WTC11 (cell line): Measurements from ENCODE around the gene DDX20. TPM values are rescaled to one million over a fixed set of nuclear protein-coding genes. Genes with fewer than 3 reads are reported as not detected.

Source experiments
- ATAC-seq: fragments of 200-7000 bp; cut with Tn5 transposase; 2 replicates; pipeline ENCODE4 v1.10.0; 2021; ENCODE audit warnings: mild to moderate bottlenecking, moderate library complexity
- CTCF ChIA-PET: fragments of 300-600 bp; sonication (Branson Sonifier 250); formaldehyde crosslinking; loops from one replicate; lab custom pipeline; 2021; ENCODE audit warnings: antibody characterized with exemption; lab: Charles Lee
- POLR2A ChIA-PET: fragments of 350-600 bp; sonication (Branson Sonifier 250); formaldehyde crosslinking; loops from one replicate; lab custom pipeline; 2021; ENCODE audit warnings: antibody characterized with exemption; lab: Charles Lee
- DNase-seq: peaks from one replicate; pipeline ENCODE4 v3.0.0; 2021; ENCODE audit warnings: low spot score
- H3K27ac Mint-ChIP-seq: 2 replicates; pipeline ENCODE4 v1.8.0; 2021; ENCODE audit warnings: mixed read lengths
- H3K27me3 Mint-ChIP-seq: 2 replicates; pipeline ENCODE4 v1.8.0; 2021; ENCODE audit warnings: low read depth, mild to moderate bottlenecking, moderate library complexity, mixed read lengths
- H3K36me3 Mint-ChIP-seq: 2 replicates; pipeline ENCODE4 v1.8.0; 2021; ENCODE audit warnings: mixed read lengths
- H3K4me1 Mint-ChIP-seq: 2 replicates; pipeline ENCODE4 v1.8.0; 2022; ENCODE audit warnings: mixed read lengths
- H3K4me3 Mint-ChIP-seq: 2 replicates; pipeline ENCODE4 v1.8.0; 2021; ENCODE audit warnings: mild to moderate bottlenecking, moderate library complexity, mixed read lengths
- H3K9me3 Mint-ChIP-seq: 2 replicates; pipeline ENCODE4 v1.8.0; 2021; ENCODE audit warnings: mixed read lengths
- ARID4B ChIP-seq: sonication (generic); formaldehyde crosslinking; IDR thresholded peaks from 2 replicates; pipeline ENCODE4 v1.8.0; 2023; ENCODE audit warnings: missing genetic modification reagents, mild to moderate bottlenecking, borderline replicate concordance
- CTCF ChIP-seq: fragments of 200-600 bp; IDR thresholded peaks from 2 replicates; pipeline ENCODE4 v1.8.0; 2022; ENCODE audit warnings: antibody characterized with exemption
- E2F4 ChIP-seq: sonication (generic); formaldehyde crosslinking; IDR thresholded peaks from 2 replicates; pipeline ENCODE4 v1.8.1; 2022; ENCODE audit warnings: low read depth, mild to moderate bottlenecking, moderate library complexity, missing genetic modification reagents, borderline replicate concordance
- ERG ChIP-seq: fragments of 250-450 bp; sonication (Bioruptor Pico); IDR thresholded peaks from 2 replicates; pipeline ENCODE4 v1.8.0; 2021; ENCODE audit warnings: mild to moderate bottlenecking
- ETV6 ChIP-seq: sonication (generic); formaldehyde crosslinking; IDR thresholded peaks from 2 replicates; pipeline ENCODE4 v1.8.1; 2022; ENCODE audit warnings: mild to moderate bottlenecking, missing genetic modification reagents
- GTF2I ChIP-seq: fragments of 250-450 bp; sonication (Bioruptor Pico); conservative IDR thresholded peaks from 2 replicates; pipeline ENCODE4 v1.4.0; 2021; ENCODE audit warnings: mild to moderate bottlenecking
- MAX ChIP-seq: sonication (generic); formaldehyde crosslinking; IDR thresholded peaks from 2 replicates; pipeline ENCODE4 v1.8.0; 2022; ENCODE audit warnings: mild to moderate bottlenecking, missing genetic modification reagents
- MXD4 ChIP-seq: fragments of 250-450 bp; sonication (Bioruptor Pico); IDR thresholded peaks from 2 replicates; pipeline ENCODE4 v1.8.0; 2021; ENCODE audit warnings: mild to moderate bottlenecking, moderate library complexity, borderline replicate concordance
- NFYB ChIP-seq: sonication (generic); formaldehyde crosslinking; conservative IDR thresholded peaks from 2 replicates; pipeline ENCODE4 v1.8.0; 2022; ENCODE audit warnings: low read depth, missing genetic modification reagents
- PRRX2 ChIP-seq: fragments of 250-450 bp; sonication (Bioruptor Pico); IDR thresholded peaks from 2 replicates; pipeline ENCODE4 v1.8.0; 2021; ENCODE audit warnings: mild to moderate bottlenecking
- ZBTB43 ChIP-seq: sonication (generic); formaldehyde crosslinking; IDR thresholded peaks from 2 replicates; pipeline ENCODE4 v1.8.1; 2023; ENCODE audit warnings: mild to moderate bottlenecking, missing genetic modification reagents
- ZNF416 ChIP-seq: fragments of 250-450 bp; sonication (Bioruptor Pico); IDR thresholded peaks from 2 replicates; pipeline ENCODE4 v1.9.0; 2021; ENCODE audit warnings: mild to moderate bottlenecking, inconsistent platforms
- total RNA-seq: library from RNA; stranded (reverse); gene quantifications from 3 replicates; pipeline ENCODE4 v1.2.3, GENCODE V29; 2021

DDX20 gene
- total RNA-seq, 1 experiment from 2014 or later, result 19.3 TPM

GRCh38 chr1:111746614-111746999 is 9.1 kb upstream of the DDX20 start:
- ATAC-seq (no peak), DNase-seq (no peak)
- Mint-ChIP-seq H3K27ac (no peak overlapping the region), H3K27me3 (peaks cover 14% of the 10 kb centered on the region), H3K9me3 (no peaks in the 10 kb centered on the region), H3K36me3 (no peaks in the 10 kb centered on the region), H3K4me3 (no peak overlapping the region), H3K4me1 (peaks cover 32% of the 10 kb centered on the region)
- ChIA-PET POLR2A (interaction anchor here (1.0 to 1.1 kb wide), 2 partner anchors 8 to 32 kb away, joined by 3 read pairs; no protein-coding TSS in a partner anchor), CTCF (interaction anchor here (1.0 to 3.5 kb wide), 16 partner anchors 10 to 265 kb away, joined by 3 to 78 read pairs (median 4); partner anchors contain the start of gene INKA2)
- no peak for TF ChIP-seq E2F4 (CRISPR knock-in tag)
- no peak for TF ChIP-seq ZNF416 (CRISPR knock-in tag)
- TF ChIP-seq ZBTB43 (CRISPR knock-in tag), result no peak
- TF ChIP-seq MXD4 (CRISPR knock-in tag), result no peak
- TF ChIP-seq NFYB (CRISPR knock-in tag), result no peak

- Mint-ChIP-seq H3K27me3 (peaks cover 12% of the 10 kb centered on the region), H3K27ac (no peak overlapping the region; the same call in 1 of the 2 replicates), H3K4me3 (no peak overlapping the region), H3K36me3 (no peaks in the 10 kb centered on the region), H3K4me1 (peaks cover 31% of the 10 kb centered on the region), H3K9me3 (no peaks in the 10 kb centered on the region)
- CTCF ChIA-PET, result interaction anchor here (0.6 to 3.5 kb wide), 18 partner anchors 10 to 265 kb away, joined by 3 to 78 read pairs (median 4); partner anchors contain the start of gene INKA2
- peak; percentile 65 for DNase-seq
- ATAC-seq, result peak; percentile 73
- POLR2A ChIA-PET, result interaction anchor here (1.0 to 1.1 kb wide), 2 partner anchors 9 to 32 kb away, joined by 3 read pairs; no protein-coding TSS in a partner anchor
- TF ChIP-seq CTCF (peak; percentile 72), ETV6 (CRISPR knock-in tag) (peak; percentile 41; the same call in 1 of the 2 replicates), MAX (CRISPR knock-in tag) (no peak), PRRX2 (CRISPR knock-in tag) (0 out of 2 replicates have a peak, but pooled peaks have one; percentile 53), ARID4B (CRISPR knock-in tag) (no peak), ERG (CRISPR knock-in tag) (peak; percentile 76; the same call in 1 of the 2 replicates), GTF2I (CRISPR knock-in tag) (peak; percentile 99)
These were observed 8.4 kb upstream of the DDX20 start for GRCh38 chr1:111747282-111747734.
